ENCODE measurements around the gene RHCG. TPM values are rescaled to one million over a fixed set of nuclear protein-coding genes. Genes with fewer than 3 reads are reported as not detected.

Gene RHCG
- total RNA-seq, 1 donor from 2014 or later = 247 TPM

DNA sequence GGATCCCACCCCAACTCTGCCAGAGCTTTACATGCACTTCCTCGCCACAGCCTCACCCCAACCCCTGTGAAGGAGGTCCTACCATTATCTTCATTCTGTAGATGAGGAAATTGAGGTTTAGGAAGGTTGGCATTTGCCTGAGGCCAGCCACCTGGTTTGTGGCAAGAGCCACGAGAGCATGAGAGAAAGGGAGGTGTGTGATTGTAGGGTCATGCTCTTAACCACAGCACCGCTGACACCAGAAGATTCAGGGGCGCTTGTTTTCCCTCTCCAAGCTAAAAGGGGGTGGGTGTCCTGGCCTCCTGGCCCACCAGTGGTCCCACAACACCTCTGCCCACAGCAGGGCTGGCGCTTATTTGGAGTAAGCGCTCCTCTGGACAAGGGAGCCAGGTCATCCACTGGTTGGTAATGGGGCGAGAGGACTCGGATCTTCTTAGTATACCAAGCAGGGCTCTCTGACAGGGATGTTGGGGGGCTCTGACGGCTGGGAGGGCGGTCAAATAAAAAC, 691 bp downstream of the RHCG start:
- TF ChIP-seq, protein P1, sequence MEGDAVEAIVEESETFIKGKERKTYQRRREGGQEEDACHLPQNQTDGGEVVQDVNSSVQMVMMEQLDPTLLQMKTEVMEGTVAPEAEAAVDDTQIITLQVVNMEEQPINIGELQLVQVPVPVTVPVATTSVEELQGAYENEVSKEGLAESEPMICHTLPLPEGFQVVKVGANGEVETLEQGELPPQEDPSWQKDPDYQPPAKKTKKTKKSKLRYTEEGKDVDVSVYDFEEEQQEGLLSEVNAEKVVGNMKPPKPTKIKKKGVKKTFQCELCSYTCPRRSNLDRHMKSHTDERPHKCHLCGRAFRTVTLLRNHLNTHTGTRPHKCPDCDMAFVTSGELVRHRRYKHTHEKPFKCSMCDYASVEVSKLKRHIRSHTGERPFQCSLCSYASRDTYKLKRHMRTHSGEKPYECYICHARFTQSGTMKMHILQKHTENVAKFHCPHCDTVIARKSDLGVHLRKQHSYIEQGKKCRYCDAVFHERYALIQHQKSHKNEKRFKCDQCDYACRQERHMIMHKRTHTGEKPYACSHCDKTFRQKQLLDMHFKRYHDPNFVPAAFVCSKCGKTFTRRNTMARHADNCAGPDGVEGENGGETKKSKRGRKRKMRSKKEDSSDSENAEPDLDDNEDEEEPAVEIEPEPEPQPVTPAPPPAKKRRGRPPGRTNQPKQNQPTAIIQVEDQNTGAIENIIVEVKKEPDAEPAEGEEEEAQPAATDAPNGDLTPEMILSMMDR (IDR thresholded peaks at IDR 0.05; ENCODE audit: insufficient read depth, low read length, severe bottlenecking) = no peak
- DNase-seq (ENCODE audit: low read depth) (no peak), FAIRE-seq (no peak)
- Histone ChIP-seq H3K27me3 (ENCODE audit: control insufficient read depth, insufficient read depth, low read length) (no peaks in the 10 kb centered on the region), H3K4me3 (ENCODE audit: low read depth, low read length) (peak overlapping the region; percentile 33), H3K36me3 (ENCODE audit: control insufficient read depth, insufficient read depth, low read length) (no peaks in the 10 kb centered on the region)

DNA sequence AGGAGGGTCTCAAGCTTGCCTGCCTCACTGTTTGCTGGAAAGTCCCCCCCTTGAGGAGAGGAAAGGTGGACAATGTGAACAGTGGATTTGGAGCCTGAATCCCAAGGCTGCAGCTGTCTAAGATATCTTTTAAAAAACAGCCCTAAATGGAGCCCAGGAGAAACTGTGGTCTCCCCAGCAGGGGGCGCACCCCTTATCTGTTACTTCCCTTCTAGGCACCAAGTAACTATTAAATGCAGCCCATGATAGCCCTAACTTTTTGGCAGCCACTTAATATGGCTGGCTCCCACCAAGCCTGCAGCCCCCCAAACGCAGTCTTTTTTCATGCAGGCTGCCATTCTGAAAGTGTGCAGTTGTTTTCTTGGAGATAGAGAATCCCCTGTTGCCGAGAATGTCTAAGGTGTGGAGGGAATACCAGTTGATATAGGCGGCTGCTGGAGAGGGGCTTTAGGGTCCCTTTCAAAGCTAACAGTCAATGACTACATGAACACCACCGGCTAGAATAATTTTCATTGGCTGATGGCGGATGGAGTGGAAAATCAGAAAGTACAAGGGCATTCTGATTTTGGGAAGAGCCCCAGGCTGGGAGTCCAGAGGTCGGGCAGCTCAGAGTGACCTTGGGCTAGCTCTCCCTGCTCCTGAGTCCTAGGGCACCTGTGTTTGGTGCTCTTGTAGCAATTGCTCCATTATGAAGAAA, 1.3 kb downstream of the RHCG start:
- DNase-seq (ENCODE audit: low read depth) = no peak

DNA sequence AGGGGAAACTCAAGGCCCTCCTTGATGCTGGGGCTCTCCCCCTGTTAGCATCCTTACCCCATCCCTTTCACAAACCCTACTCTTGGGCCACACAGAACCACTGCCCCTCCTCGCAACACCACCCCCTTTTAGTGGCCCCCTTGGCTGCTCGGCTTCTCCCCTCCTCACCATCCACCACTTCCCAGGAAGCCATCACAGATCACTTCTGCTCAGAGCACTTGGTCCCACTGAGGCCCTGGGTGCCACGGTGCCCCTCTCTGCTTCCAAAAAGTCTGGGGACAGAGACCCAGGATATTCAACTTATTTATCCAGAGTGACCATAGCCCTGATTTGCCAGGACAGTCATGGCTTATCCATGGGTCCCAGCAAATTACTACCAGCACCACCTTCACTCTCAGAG, 2.4 kb downstream of the RHCG start:
- Histone ChIP-seq H3K27me3 (ENCODE audit: control insufficient read depth, insufficient read depth, low read length) (no peaks in the 10 kb centered on the region), H3K4me3 (ENCODE audit: low read depth, low read length) (no peak overlapping the region), H3K36me3 (ENCODE audit: control insufficient read depth, insufficient read depth, low read length) (no peaks in the 10 kb centered on the region)
- no peak for DNase-seq (ENCODE audit: low read depth)
- TF ChIP-seq, protein P1 (IDR thresholded peaks at IDR 0.05; ENCODE audit: insufficient read depth, low read length, severe bottlenecking) = no peak
- FAIRE-seq = no peak

More for the DNA sequence above, 1.3 kb downstream of the RHCG start:
- Histone ChIP-seq H3K27me3 (ENCODE audit: control insufficient read depth, insufficient read depth, low read length) (no peaks in the 10 kb centered on the region), H3K4me3 (ENCODE audit: low read depth, low read length) (no peak overlapping the region), H3K36me3 (ENCODE audit: control insufficient read depth, insufficient read depth, low read length) (no peaks in the 10 kb centered on the region)
- TF ChIP-seq, protein P1 (IDR thresholded peaks at IDR 0.05; ENCODE audit: insufficient read depth, low read length, severe bottlenecking) = peak; percentile 65
- no peak for FAIRE-seq

DNA sequence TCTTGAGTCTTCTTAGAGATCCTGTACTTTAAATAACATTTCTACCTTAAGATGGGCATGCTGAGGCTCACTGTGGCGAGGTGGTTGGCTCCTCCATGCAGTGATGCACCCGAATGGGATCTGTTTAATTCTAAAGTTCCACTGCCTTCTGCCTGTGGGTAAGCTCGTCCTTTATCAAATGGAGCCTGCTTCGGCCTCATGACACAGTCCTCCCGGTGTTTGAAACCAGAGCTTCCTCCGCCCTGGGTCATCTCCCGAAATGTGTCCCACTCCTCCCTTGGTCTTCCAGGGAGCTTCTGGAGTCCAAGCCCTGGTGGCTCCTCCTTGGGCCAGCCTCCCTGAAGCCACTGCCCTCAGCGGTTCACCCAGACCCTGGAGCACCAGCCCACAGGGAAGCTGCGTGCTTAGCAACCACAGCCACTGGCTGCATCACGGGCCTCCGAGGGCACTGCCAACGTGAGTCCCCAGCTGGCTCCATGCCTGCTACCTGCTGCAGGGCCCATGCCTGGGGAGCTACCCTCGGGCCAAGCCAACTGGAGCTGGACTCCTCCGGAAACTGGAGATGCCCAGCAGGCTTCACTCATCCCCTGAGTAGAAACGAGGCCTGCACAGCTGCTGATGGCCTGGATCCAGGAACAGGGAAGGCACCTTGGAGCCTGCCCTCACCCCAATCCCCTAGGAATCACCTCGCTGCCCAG, 3.3 kb downstream of the RHCG start:
- TF ChIP-seq, protein P1 (IDR thresholded peaks at IDR 0.05; ENCODE audit: insufficient read depth, low read length, severe bottlenecking) = no peak
- Histone ChIP-seq H3K4me3 (ENCODE audit: low read depth, low read length) (no peak overlapping the region), H3K36me3 (ENCODE audit: control insufficient read depth, insufficient read depth, low read length) (no peaks in the 10 kb centered on the region), H3K27me3 (ENCODE audit: control insufficient read depth, insufficient read depth, low read length) (no peaks in the 10 kb centered on the region)
- FAIRE-seq = no peak
- DNase-seq (ENCODE audit: low read depth) = no peak

DNA sequence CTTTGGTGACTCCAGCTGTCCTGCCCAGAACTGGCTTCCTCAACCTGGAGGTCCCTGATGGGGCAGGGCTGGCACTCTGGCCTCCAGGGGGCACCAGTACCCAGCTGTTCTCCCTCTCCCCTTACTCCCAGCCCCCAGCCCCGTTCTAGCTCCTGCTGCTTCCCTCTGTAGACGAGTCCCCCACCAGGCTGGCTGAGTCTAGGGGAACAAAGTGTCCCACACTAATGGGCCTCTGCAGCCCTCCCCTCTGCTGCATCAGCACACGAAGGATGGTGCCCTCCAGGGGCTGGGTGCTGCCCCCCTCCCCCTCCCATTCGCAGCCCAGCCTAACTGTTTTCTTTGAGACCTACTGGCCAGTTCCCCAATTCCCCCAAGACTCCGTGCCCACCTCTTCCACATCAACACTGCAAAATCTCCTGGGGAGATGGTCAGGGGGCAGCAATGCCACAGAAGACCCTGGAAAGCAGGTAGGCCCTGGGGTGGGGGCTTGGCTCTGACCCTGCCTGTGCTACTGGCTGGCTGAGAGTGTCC, 4.2 kb downstream of the RHCG start:
- no peak overlapping the region for H3K4me3 ChIP-seq (ENCODE audit: low read depth, low read length)
- DNase-seq (ENCODE audit: low read depth) (no peak), FAIRE-seq (no peak)
- no peaks in the 10 kb centered on the region for H3K36me3 ChIP-seq (ENCODE audit: control insufficient read depth, insufficient read depth, low read length)
- no peaks in the 10 kb centered on the region for H3K27me3 ChIP-seq (ENCODE audit: control insufficient read depth, insufficient read depth, low read length)
- TF ChIP-seq, protein P1 (IDR thresholded peaks at IDR 0.05; ENCODE audit: insufficient read depth, low read length, severe bottlenecking) = peak; percentile 68

Data from bronchial epithelial cell (primary cell).